Bronchial epithelial cell (primary cell): ENCODE results near the gene ATXN2. TPM values are rescaled to one million over a fixed set of nuclear protein-coding genes. Genes with fewer than 3 reads are reported as not detected.
A peak's percentile ranks its signal among the peaks of the same experiment; 100 is the strongest.
"Not testable (repeated sequence)": the region's sequence is repeated elsewhere in the genome, so short reads cannot be mapped to it uniquely, and the experiment has no call there.

Experiments used
- DNase-seq: peaks from one replicate; pipeline ENCODE4 v3.0.0-alpha.2; 2010; ENCODE audit warnings: low read depth
- FAIRE-seq: peaks from 2 replicates; lab custom pipeline; 2011; peaks lifted over from hg19 to GRCh38; lab: Jason Lieb, UNC
- H3K27me3 ChIP-seq: 2 replicates; pipeline ENCODE4 v1.5.1; 2011; ENCODE audit warnings: low read length; ENCODE audit not compliant: control insufficient read depth, insufficient read depth
- H3K36me3 ChIP-seq: 2 replicates; pipeline ENCODE4 v1.5.1; 2011; ENCODE audit warnings: low read length; ENCODE audit not compliant: control insufficient read depth, insufficient read depth
- H3K4me3 ChIP-seq: 2 replicates; pipeline ENCODE4 v1.5.1; 2011; ENCODE audit warnings: mild to moderate bottlenecking, low read depth, low read length, control low read depth
- total RNA-seq: library from RNA; depleted of rRNA; stranded (reverse); fragments of >200 nt; gene quantifications from 2 replicates; pipeline ENCODE4 v1.2.1, GENCODE V29; 2014
- TF ChIP-seq, protein P1 (sequence below): IDR thresholded peaks from 2 replicates; pipeline ENCODE4 v1.5.1; 2011; ENCODE audit warnings: mild to moderate bottlenecking, moderate library complexity, low read length, control low read depth, inconsistent platforms; ENCODE audit not compliant: insufficient read depth, severe bottlenecking

ATXN2 gene
- total RNA-seq, 1 donor from 2014 or later, result 8.7 TPM

DNA sequence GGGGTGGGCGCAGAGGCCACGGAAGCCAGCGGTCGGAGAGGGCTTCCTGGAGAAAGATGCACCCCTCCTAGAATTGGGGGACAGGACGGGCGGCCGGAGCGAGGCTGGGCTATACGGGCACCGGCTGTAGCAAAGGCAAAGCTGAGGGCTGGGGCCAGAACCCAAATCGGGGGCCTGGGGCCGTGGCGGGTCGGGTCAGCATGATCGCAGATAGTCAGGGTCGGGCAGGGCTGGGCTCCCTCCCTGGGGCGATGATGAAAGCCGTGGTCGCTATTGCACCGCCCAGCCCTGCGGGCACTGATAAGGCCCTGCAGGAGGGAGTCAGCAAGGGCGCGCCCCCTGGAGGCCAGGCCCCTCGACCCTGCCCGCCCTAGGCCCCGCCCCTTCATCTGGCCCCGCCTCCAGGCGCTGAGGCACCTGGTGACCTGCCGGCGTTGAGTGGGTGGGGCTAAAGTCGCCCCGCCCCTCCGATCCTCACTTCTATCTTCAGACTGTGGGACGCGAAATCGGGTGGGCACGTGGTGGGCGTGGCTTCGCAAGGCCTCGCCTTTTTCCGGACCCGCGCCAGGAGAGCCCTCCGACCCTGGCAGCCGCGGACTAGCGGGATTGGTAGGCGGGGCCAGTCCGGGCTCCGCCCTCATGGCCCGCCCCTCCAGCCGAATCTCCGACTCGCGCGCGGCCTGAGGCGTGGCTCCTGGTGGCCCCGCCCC is 193.8 kb downstream of the ATXN2 start:
- TF ChIP-seq, protein P1, sequence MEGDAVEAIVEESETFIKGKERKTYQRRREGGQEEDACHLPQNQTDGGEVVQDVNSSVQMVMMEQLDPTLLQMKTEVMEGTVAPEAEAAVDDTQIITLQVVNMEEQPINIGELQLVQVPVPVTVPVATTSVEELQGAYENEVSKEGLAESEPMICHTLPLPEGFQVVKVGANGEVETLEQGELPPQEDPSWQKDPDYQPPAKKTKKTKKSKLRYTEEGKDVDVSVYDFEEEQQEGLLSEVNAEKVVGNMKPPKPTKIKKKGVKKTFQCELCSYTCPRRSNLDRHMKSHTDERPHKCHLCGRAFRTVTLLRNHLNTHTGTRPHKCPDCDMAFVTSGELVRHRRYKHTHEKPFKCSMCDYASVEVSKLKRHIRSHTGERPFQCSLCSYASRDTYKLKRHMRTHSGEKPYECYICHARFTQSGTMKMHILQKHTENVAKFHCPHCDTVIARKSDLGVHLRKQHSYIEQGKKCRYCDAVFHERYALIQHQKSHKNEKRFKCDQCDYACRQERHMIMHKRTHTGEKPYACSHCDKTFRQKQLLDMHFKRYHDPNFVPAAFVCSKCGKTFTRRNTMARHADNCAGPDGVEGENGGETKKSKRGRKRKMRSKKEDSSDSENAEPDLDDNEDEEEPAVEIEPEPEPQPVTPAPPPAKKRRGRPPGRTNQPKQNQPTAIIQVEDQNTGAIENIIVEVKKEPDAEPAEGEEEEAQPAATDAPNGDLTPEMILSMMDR, result peak; percentile 60
- DNase-seq (peak; percentile 79), FAIRE-seq (no peak)
- no peaks in the 10 kb centered on the region for H3K36me3 ChIP-seq
- H3K4me3 ChIP-seq, result peak overlapping the region; percentile 67
- H3K27me3 ChIP-seq, result no peaks in the 10 kb centered on the region

- TF ChIP-seq, protein P1, result no peak
- Histone ChIP-seq H3K36me3 (no peaks in the 10 kb centered on the region), H3K4me3 (peak overlapping the region; percentile 67), H3K27me3 (no peaks in the 10 kb centered on the region)
- FAIRE-seq (no peak), DNase-seq (no peak)
These were observed 194.6 kb downstream of the ATXN2 start for GRCh38 chr12:111404362-111405148.

- not testable (repeated sequence) for DNase-seq, H3K4me3 ChIP-seq, H3K27me3 ChIP-seq, FAIRE-seq, H3K36me3 ChIP-seq
These were observed 196.7 kb downstream of the ATXN2 start for GRCh38 chr12:111402490-111402824.

Other genes starting within 250 kb of the ATXN2 start
- gene PHETA1, start 230.2 kb downstream of the ATXN2 start, total RNA-seq, result 4.5 and 4.6 TPM in 2 replicates
- gene SH2B3, start 193.4 kb downstream of the ATXN2 start, total RNA-seq, result 2.4 and 3.2 TPM in 2 replicates
- 18.7 and 25.9 TPM in 2 replicates for gene BRAP, start 86.6 kb upstream of the ATXN2 start, total RNA-seq
- gene ACAD10, start 86.7 kb upstream of the ATXN2 start, total RNA-seq, result 11.6 and 12.8 TPM in 2 replicates
- 41.9 and 106 TPM in 2 replicates for gene ALDH2, start 167.6 kb upstream of the ATXN2 start, total RNA-seq
- 43.3 and 45.5 TPM in 2 replicates for gene MAPKAPK5, start 242.9 kb upstream of the ATXN2 start, total RNA-seq